CD4-positive, alpha-beta T cell treated with Interleukin-2 at 100 ng/mL for 4 hours (primary cell): ENCODE measurements around the gene TTC28.
"Not testable (repeated sequence)": the region's sequence is repeated elsewhere in the genome, so short reads cannot be mapped to it uniquely, and the experiment has no call there.

ENCODE experiments used
- DNase-seq: peaks from one replicate; pipeline ENCODE4 v3.0.0-alpha.2; 2020; ENCODE audit warnings: low spot score

The TTC28 gene

GRCh38 chr22:28229566-28230485 lies 449.8 kb downstream of the TTC28 start:
- no peak for DNase-seq

- no peak for DNase-seq
Observed at GRCh38 chr22:28223826-28224225, 455.8 kb downstream of the TTC28 start.

GRCh38 chr22:28222976-28223745 lies 456.5 kb downstream of the TTC28 start:
- no peak for DNase-seq

GRCh38 chr22:28222571-28222970 lies 457.1 kb downstream of the TTC28 start:
- DNase-seq: no peak

- no peak for DNase-seq
Observed at GRCh38 chr22:28222052-28222451, 457.6 kb downstream of the TTC28 start.

GRCh38 chr22:28220626-28221363 lies 458.8 kb downstream of the TTC28 start:
- DNase-seq: no peak

GRCh38 chr22:28217277-28217676 lies 462.4 kb downstream of the TTC28 start:
- no peak for DNase-seq

GRCh38 chr22:28214750-28215149 lies 464.9 kb downstream of the TTC28 start:
- not testable (repeated sequence) for DNase-seq

- DNase-seq: not testable (repeated sequence)
Observed at GRCh38 chr22:28209457-28209856, 470.2 kb downstream of the TTC28 start.

- DNase-seq: no peak
Observed at GRCh38 chr22:28208787-28209186, 470.9 kb downstream of the TTC28 start.

GRCh38 chr22:28208036-28208435 lies 471.6 kb downstream of the TTC28 start:
- no peak for DNase-seq

GRCh38 chr22:28207281-28208030 lies 472.2 kb downstream of the TTC28 start:
- no peak for DNase-seq

- no peak for DNase-seq
Observed at GRCh38 chr22:28205926-28206325, 473.7 kb downstream of the TTC28 start.

GRCh38 chr22:28204382-28204781 lies 475.3 kb downstream of the TTC28 start:
- no peak for DNase-seq

- no peak for DNase-seq
Observed at GRCh38 chr22:28203286-28203685, 476.4 kb downstream of the TTC28 start.

- no peak for DNase-seq
Observed at GRCh38 chr22:28198692-28199091, 480.9 kb downstream of the TTC28 start.

GRCh38 chr22:28191571-28191970 lies 488.1 kb downstream of the TTC28 start:
- not testable (repeated sequence) for DNase-seq

GRCh38 chr22:28188178-28188879 lies 491.3 kb downstream of the TTC28 start:
- DNase-seq: no peak

- DNase-seq: no peak
Observed at GRCh38 chr22:28187612-28188011, 492.0 kb downstream of the TTC28 start.

- no peak for DNase-seq
Observed at GRCh38 chr22:28186641-28187040, 493.0 kb downstream of the TTC28 start.

- DNase-seq: no peak
Observed at GRCh38 chr22:28185130-28185529, 494.5 kb downstream of the TTC28 start.
